Transverse colon (tissue), 3 donors: ENCODE data around the gene C4BPB.

ENCODE experiments used
- EP300 ChIP-seq: sonication (generic); formaldehyde crosslinking; IDR thresholded peaks from one replicate; pipeline ENCODE4 v1.6.1; 2017; ENCODE audit warnings: antibody characterized with exemption, low read depth
- POLR2A ChIP-seq: fragments of 450-650 bp; IDR thresholded peaks from one replicate; pipeline ENCODE4 v1.6.1; 2016; ENCODE audit warnings: antibody characterized with exemption, mild to moderate bottlenecking, moderate library complexity
- TF ChIP-seq, protein P1 (sequence below), 5 experiments: fragments of 200-600 bp in 3 of 5; fragments of 450-650 bp in 2 of 5; sonication (generic) in 3 of 5; IDR thresholded peaks; 1 replicate in 2 of 5; 2 replicates in 3 of 5; pipeline ENCODE4 v1.5.1; 2016 to 2017; ENCODE audit warnings: antibody characterized with exemption in 5 of 5, inconsistent platforms in 3 of 5, mild to moderate bottlenecking in 2 of 5, moderate library complexity in 1 of 5

DNA sequence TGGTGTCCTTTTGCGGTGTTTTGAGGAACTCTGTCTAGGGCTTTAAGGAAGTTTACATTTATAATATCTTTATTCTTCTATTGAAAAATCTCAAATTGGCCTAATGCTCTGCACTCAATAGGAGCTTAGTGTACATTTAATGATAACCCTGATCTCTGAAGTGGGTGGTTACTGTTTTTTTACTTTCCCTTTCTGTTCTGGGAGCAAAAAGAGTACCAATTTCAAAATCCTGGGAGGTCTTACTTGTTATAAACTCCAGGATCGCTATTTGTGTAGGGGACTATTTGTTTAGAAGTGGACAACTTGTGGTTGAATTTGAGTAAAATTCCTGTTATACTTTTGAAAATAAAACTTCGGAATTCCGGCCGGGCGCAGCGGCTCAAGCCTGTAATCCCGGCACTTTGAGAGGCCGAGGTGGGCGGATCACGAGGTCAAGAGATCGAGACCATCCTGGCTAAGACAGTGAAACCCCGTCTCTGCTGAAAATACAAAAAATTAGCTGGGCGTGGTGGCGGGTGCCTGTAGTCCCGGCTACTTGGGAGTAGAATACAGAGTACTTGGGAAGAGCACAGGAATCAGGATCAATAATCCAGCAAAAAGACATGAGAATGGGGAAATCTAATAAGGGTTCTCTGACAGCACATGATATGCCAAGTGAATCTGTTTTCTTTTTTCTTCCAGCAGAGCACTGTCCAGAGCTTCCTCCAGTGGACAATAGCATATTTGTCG lies 1.1 kb downstream of the C4BPB start:
- TF ChIP-seq, protein P1, sequence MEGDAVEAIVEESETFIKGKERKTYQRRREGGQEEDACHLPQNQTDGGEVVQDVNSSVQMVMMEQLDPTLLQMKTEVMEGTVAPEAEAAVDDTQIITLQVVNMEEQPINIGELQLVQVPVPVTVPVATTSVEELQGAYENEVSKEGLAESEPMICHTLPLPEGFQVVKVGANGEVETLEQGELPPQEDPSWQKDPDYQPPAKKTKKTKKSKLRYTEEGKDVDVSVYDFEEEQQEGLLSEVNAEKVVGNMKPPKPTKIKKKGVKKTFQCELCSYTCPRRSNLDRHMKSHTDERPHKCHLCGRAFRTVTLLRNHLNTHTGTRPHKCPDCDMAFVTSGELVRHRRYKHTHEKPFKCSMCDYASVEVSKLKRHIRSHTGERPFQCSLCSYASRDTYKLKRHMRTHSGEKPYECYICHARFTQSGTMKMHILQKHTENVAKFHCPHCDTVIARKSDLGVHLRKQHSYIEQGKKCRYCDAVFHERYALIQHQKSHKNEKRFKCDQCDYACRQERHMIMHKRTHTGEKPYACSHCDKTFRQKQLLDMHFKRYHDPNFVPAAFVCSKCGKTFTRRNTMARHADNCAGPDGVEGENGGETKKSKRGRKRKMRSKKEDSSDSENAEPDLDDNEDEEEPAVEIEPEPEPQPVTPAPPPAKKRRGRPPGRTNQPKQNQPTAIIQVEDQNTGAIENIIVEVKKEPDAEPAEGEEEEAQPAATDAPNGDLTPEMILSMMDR (IDR thresholded peaks at IDR 0.05) = no peak
- no peak for TF ChIP-seq POLR2A
- TF ChIP-seq EP300 = no peak
